Measurements from ENCODE around the gene CAMKK1.

CAMKK1 gene

DNA sequence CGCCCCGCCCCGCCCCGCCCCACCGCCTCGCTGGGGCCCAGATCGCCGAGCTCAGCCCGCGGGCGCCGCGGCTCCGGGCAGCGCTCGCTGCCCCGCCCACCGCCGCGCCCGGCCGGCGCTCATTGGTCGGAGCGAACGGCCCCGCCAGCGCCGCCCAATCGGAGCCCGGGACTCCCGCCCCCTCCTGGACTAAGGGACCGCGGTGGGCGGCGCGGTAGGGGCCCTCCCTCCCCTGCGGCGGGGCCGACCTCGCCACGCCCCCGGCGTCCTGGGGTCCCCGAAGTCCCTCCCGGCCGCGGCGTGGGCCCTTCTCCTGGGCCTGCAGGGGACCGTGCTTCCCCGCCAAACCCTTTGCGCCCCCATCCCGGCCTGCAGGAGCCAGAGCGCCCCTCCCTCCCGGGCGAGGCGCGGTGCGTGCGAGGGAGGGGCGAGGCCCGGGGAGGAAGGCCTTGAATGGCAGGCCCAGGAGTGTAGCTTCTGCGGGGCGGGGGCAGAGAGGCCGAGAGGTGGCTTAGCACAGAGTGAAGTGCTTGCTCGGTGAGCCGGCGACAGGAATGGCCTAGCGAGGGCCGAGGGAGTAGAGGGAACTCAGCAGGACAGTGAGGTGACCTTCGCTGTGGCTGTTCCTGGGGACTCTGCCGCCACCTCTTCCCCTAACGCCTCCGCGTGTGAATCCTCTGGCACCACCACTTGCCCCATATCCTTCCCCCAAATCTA lies at the start of gene CAMKK1:
TSS of gene CAMKK1 (minus strand) at position 51 of the 717 bp plus-strand sequence. CDS start 7,366 bp downstream, outside the sequence.
- DNase-seq (peak; percentile 93), ATAC-seq (peak; percentile 90)

DNA sequence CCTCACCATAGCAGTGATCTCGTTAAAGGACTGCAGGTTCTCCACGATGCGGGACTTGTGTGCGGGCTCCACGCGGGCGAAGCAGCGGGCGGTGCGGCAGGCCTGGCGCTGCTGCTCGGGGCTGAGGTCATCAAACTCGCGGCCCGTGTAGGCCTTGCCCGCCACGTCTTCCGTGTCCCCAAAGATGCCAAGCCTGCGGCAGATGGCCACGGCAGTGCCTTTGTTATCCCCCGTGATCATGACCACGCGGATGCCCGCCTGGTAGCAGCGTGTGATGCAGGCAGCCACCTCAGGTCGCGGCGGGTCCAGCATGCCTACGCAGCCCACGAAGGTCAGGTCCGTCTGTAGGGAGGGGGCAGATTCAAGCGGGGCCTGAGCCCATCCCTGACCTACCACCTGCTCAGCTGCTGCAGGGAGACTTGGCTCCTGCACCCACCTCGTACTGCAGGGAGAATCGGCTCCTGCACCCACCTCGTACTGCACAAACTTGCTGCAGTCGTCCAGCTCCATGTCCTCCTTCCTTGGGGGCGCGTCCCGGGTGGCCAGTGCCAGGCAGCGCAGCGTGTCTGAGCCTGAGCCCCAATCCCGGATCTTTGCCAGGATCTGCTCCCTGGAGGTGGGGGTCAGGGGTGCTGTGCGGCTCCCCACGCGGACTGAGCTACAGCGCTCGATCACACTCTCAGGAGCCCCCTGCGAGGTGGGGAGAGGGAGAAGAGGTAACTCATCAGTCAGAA lies 48.3 kb upstream of the CAMKK1 start:
- ATAC-seq: no peak
- no peak for DNase-seq

DNA sequence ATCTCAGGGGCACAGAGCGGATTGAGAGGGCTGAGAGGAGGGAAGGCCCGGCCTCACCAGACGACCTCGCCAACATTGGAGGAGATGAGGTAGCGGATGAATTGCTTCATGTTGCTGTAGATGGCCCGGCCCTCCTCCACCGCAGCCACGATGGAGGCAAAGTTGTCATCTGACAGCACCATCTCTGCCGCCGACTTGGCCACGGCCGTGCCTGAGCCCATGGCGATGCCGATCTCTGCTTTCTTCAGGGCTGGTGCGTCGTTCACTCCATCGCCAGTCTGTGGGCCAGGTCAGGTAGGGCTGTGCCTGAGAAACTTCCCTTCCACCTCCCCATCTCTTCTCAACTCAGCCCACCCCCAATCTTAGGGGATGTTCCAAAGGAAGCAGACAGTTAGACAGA lies 44.5 kb upstream of the CAMKK1 start:
- no peak for ATAC-seq
- no peak for DNase-seq

DNA sequence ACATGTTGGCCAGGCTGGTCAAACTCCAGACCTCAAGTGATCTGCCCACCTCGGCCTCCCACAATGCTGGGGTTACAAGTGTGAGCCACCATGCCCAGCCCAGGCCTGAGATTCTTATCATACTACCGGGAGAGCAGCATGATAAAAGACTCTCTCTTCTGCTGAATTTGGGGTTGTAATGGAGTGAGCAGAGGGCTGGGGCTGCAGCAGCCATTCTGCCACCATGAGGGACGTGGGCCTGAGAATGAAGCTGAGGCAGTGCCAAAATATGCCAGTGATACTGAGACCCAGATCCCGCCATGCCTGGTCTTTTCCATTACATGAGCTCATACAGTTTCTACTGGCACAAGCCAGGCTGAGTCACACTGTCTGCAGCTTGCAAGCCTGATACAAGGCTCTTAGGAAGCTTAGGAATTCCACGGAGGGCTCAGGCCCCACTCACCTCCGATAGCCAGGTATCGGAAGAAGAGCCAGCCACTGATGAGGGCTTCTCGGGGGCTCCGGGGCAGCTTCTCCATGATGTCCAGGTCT lies 43.0 kb upstream of the CAMKK1 start:
- no peak for ATAC-seq

GRCh38 chr17:3935140-3935542 lies 42.3 kb upstream of the CAMKK1 start:
- ATAC-seq (peak; percentile 60), DNase-seq (peak; percentile 39)

More for the DNA sequence above, 43.0 kb upstream of the CAMKK1 start:
- no peak for DNase-seq

DNA sequence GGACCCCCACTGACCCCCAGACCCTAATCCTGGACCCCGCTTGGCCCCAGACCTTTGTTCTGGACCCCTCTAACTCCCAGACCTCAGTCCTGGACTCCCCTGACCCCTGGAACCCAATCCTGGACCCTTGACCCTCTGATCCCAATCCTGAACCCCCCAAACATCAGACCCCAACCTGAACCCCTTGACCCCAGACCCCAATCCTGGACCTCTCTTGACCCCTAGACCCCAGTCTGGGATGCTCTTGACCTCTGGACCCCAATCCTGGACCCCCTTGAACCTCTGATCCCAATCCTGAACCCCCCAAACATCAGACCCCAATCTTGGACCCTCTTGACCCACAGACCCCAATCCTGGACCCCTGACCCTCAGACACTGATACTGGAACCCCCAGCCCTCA lies 36.9 kb upstream of the CAMKK1 start:
- DNase-seq (no peak), ATAC-seq (no peak)

DNA sequence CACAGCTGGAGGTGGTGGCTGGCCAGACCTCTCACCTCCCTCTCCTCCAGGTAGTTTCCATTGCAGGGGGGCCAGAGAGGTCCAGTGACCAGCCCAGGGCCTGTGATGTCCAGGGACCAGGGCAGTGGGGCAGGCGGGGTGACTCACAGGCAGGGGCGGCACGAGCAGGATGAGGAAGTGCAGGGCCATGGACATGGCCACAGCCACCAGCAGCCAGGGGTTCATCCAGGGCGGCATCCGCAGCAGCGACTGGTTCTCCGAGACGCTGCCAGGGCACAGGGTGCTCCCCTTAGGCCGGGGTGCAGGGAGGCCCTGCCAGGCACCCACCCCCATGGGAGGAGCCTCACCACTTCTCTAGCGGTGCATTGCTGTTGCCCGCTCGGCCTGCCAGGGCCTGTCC lies 36.3 kb upstream of the CAMKK1 start:
- ATAC-seq: no peak

GRCh38 chr17:3928406-3928805 lies 35.6 kb upstream of the CAMKK1 start:
- ATAC-seq (no peak), DNase-seq (no peak)

More for the DNA sequence above, 36.3 kb upstream of the CAMKK1 start:
- DNase-seq: no peak

DNA sequence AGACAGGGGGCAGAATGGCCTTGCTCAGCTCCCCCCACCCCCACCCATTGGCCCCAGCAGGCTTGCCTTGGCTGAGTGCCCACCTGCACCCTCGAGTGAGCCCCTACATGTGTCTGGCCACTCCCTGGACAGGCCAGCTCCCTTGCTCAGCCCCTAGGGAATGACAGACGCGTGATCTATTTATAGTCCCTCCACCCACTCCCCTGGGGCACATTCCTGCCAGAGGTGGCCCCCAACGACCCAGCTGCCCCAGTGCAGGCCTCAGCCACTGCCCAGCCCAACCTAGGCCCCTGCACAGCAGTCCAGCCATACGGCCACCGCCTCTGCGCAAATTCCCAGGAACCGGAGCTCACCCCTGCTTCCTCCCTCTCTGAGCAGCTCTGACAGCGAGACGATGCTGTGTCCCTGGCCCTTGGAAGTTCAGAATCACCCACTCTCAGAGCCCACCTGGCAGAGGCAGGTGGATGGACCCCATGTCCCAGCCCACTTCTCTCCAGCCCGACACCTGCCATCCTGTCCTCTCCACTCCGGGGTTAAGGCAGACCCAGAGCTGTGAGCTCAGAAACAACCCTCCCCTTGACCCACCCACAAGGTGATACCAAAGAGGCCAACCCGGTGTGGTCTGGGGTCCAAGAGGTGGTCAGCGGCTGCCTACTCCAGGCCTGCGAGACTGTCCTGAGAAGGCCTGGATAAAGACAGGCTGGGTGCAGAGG lies 34.9 kb upstream of the CAMKK1 start:
- ATAC-seq: no peak
- no peak for DNase-seq

DNA sequence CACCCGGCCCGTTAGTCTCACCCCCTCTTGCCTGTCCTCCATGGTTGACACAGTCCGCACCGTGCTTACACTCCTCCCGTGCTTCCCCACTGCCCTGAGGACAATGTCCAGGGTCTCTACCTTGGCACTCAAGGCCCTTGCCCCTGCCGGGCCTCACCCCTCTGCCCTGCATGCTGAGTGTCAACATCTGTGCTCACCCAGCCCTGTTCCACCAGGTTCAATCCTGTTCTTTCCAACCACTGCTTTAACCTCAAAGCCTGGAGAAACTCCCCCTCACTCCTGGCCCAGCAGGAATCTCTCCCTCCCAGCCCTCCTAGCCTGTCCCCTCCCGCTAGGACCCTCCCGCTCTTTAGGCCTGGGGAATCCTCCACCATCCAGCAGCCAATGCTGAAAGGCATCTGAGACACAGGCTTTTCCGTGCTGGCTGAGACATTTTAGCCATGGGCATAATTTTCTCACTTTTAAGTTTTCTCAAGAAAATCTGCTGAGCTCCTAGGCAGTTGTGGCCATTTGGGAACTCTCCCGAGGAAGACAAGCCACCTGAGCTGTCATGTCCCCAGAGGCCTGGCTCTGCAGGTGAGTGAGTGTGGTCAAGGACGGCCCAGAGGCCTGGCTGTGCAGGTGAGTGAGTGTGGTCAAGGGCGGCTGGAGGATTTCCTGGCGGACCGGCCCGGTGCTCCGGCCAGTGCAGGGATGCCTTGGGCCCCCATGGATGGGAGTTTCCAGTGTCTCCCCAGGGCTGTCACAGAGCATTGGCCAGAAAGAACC lies 34.2 kb upstream of the CAMKK1 start:
- DNase-seq (no peak), ATAC-seq (no peak)

GRCh38 chr17:3925684-3926485 lies 33.0 kb upstream of the CAMKK1 start:
- DNase-seq (no peak), ATAC-seq (no peak)

DNA sequence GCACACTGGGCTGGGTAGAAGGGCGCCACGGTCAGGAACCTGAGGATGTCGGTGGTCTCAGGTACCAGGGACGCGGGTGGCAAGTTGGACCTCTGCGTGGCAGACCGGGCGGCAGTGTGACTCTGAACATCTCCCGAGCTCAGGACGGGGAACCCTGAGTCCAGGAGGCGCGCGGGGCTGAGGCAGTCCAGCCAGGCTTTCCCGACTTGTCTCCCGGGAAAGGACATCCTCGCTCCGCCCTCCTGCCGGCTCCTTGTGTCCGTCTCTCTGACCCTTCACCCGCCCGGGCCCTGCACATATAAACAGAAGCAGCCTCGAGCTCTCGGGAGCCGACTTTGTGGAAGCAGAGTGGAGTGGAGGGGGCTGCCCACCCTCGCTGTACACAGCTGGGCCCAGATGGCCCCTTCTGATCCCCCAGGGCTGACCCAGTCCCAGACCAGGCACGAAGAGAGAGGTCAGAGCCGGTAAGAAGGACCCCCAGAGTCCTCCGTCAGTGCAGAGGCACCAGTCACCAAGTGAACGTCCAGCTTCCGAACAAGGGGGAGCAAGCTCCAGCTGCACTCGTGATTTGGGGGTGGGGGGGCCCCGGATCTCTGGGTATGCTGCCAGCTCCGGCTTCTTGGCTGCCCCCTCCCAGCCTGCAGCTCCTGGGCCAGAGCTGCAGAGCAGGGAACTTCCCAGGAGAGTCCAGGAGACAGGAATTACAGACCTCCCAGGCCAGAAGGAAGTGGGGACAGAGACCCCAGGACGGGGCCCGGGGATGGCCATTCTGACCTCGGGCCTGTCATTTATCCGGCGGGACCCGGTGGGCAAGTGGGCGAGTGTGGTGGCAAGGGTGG lies 31.9 kb upstream of the CAMKK1 start:
- no peak for ATAC-seq
- DNase-seq: no peak

DNA sequence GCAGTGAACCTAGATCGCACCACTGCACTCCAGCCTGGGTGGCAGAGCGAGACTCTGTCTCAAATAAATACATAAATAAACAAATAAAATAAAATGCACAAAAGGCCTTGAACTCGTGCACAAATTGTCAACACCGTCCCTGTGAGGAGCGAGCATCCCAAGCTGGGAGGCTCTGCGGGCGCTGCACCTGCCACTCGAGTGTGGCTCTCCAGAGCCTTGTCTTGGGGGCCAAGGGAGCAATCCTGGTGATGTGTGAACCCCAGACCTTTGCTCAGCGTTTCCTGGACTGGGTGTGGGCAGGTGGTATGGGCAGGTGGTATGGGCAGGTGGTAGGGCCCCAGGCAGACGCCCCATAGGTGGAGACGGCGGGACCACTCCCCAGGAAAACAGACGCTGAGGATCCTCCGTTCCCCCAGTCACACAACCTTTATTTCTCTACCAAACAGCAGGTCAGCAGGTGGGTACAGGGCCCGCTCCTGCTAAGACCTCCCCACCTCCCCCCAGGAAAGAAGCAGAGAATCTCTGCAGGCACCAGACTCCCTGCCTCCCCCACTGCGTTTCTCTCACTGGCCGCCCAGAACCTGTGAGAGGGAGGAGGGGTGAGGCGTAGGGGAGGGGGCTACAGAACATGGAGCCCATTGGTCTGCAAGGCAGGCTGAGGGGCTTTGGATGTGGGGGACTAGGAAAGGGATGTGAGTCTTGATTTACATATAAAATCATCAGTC lies 30.8 kb upstream of the CAMKK1 start:
- DNase-seq: no peak
- ATAC-seq: no peak

- DNase-seq (no peak), ATAC-seq (no peak)
Observed at GRCh38 chr17:3922765-3923164, 29.9 kb upstream of the CAMKK1 start.

GRCh38 chr17:3921502-3922319 lies 28.9 kb upstream of the CAMKK1 start:
- ATAC-seq (no peak), DNase-seq (no peak)

GRCh38 chr17:3921006-3921405 lies 28.2 kb upstream of the CAMKK1 start:
- ATAC-seq: no peak
- DNase-seq: no peak

- ATAC-seq (no peak), DNase-seq (no peak)
Observed at GRCh38 chr17:3919123-3919624, 26.3 kb upstream of the CAMKK1 start.

DNA sequence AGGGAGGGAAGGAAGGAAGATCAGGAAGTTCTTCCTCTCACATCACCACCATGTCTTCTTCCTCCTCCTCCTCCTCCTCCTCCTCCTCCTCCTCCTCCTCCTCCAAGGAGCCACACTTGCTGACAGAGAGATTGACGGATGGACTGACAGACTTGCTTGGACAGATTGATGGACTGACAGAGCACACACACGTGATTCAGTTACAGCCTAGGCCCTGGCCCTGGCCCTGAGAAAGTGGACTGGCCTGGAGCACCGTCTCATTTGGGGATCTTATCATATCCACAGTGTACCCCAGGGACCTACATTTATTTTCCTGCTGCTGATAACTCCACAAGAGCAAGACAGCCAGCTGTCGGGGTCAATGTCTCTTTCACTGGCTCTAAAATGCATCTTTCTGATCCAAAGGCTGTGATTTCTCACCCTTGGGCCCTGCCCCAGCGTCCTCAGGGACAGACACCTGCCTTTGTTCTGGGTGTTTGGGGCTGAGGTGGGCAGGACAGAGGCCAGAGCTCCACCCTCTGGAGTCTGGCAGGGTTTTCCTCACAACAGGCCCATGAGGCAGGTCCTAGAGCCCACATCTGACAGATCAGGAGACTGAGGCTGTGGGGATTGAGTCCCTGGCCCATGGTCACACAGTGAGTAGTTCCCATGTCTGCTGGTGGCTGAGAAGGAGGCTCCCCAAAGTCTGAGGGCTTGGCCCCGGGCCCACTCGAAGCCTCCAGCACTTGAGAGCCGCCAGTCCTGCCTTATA lies 25.7 kb upstream of the CAMKK1 start:
- no peak for DNase-seq
- no peak for ATAC-seq

Data from stimulated activated naive CD8-positive, alpha-beta T cell treated with anti-CD3 and anti-CD28 coated beads, Interleukin-15, Interleukin-2, amounts not matched to agents 100 U/mL and 50 U/mL, for 24 hours (primary cell).